Activated CD8-positive, alpha-beta memory T cell treated with anti-CD3 and anti-CD28 coated beads, Interleukin-2, amount 50 U/mL, for 24 hours (primary cell): Measurements from ENCODE around the gene NR2F1.
"Not testable (repeated sequence)": the region's sequence is repeated elsewhere in the genome, so short reads cannot be mapped to it uniquely, and the experiment has no call there.

Experiments used
- DNase-seq: peaks from one replicate; pipeline ENCODE4 v3.0.0-alpha.2; 2020; ENCODE audit errors: extremely low read depth

NR2F1 gene

DNA sequence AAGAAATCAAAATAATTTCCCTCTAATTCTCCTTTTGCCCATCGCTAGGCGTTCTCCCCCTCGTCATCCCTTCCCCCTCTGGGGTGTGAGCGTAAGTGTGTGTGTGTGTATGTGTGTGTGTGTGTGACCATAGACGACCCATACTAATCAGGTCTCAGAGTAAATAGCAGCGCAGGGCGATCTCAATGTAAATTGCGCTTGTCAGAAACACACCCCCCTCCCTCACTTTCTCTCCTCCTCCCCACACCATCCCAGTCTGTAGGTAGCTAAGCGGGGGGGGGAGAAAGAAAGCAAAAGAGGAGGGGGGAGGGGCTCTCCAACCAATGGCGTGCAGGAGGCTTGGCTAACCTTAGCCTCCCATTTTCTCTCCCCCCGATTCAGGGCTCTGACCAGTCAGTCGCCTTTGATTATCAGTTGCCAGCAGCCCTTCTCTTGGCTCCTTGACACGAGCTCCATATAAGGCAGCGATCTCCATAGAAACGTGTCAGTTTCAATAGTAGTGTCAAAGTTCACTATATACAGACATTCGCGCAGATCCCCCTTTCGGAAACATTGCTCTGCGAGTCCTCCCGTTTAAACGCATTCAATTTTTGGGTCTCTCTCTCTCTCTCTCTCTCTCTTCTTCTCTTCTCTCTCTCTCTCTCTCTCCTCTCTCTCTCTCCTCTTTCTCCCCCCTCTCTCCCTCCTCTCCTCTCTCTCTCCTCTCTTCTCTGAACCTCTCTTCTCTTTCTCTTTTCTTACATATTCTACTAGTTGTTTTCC lies at the start of gene NR2F1:
NR2F1 (plus strand) TSS at position 546 of the 762 bp plus-strand sequence. CDS start 1,802 bp downstream, outside the sequence.
- DNase-seq = no peak

DNA sequence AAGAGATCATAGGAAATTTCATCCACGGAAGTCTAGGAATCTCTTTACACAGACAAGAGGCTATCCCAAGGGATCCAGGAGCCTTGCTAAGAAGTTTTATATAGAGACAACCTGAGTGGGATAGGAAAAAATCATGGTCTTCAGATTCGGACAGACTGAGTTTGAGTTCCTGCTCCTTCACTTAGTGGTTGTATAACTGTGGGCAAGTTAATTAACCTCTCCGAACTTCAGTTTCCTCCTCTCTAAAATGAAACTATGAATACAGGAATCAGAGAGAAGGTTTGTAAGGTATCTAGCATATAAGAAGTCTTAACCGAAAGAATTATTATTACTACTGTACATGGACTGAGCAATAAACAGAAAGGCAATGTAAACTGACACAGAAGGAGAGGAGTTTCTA lies 37.1 kb upstream of the NR2F1 start:
- DNase-seq = no peak

- DNase-seq = not testable (repeated sequence)
Observed at GRCh38 chr5:93549594-93549993, 33.4 kb upstream of the NR2F1 start.

GRCh38 chr5:93557021-93557604 lies 25.9 kb upstream of the NR2F1 start:
- DNase-seq = no peak

DNA sequence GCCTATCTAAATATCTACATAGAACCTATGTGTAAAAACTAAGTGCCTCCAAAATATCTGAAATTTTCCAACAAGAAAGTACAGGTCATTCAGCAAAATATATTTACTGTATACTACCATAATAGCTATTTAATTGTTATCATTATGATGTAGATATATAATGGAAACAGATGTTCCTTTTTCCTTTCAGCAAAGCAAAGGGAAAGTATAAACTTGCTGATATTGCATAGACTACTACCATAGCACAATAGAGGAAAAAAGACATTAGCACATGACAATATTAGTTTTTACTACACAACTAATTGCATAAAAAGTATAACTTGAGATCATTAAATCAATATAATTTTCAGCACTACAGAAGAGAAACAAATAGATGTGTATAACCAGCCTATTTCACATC lies 16.9 kb upstream of the NR2F1 start:
- DNase-seq = no peak

- no peak for DNase-seq
Observed at GRCh38 chr5:93567424-93567823, 15.6 kb upstream of the NR2F1 start.

GRCh38 chr5:93569300-93570160 lies 13.5 kb upstream of the NR2F1 start:
- no peak for DNase-seq

GRCh38 chr5:93570294-93571113 lies 12.5 kb upstream of the NR2F1 start:
- DNase-seq = no peak

- DNase-seq = no peak
Observed at GRCh38 chr5:93571114-93571949, 11.7 kb upstream of the NR2F1 start.

DNA sequence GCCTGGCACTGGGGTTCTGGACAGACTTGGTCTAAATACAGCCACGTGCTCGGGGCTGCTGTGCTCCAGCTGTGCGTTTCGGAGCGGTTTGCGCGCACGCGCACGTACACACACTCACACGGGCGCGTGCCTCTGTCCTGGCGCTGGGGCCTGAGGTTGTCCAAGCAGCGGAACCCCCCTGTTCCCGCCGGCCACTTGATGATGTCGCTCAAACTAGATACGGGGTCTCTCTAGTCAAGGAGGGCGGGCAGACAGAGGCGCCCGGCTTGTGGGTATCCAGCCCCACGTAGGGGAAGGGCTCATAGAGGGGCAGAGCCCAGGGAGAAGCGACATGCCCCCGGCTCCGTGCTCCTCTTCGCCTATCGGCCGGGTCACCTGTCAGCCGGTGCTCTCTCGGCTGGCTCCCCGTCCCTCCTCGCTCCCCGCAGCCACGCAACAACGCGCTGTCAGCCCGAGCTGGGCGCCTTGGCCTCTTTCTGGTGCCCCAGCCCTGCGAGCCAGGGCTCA lies 10.9 kb upstream of the NR2F1 start:
- DNase-seq = no peak

DNA sequence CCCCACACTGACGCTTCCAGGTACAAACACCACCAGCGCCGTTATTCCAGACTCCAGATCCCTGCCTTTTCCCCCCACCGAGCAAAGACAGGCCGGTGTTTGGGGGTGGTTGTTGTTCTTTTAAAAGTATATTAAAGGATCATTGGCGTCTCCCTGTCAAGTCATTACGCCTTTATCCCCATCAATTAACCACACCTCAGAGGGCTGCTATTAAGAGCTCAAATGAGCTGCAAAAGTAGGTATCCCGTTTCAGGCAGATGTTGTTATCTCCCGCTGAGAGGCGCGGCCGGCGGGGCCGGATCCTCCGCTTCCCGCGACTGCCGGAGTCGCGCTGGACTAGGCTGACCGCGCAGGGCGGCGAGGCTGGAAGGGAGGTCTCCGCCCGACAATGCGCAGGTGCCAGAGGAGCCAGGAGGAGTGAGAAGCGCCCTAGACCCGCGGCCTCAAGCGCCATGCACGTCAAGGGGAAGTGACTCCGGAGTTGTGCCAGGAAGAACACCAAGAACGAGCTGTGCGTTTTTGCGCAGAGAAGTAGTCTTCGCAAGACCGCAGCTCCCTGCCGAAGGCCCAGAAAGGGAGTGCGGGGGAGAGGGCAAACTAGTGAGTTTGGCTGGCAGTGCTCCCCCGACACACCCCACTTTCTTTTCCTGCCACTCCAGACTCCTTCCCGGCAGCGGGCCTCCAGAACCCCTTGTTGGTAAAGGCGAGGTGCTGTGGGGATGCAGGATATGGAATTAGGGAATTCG lies 10.2 kb upstream of the NR2F1 start:
- no peak for DNase-seq

- DNase-seq = no peak
Observed at GRCh38 chr5:93573354-93574351, 9.4 kb upstream of the NR2F1 start.

DNA sequence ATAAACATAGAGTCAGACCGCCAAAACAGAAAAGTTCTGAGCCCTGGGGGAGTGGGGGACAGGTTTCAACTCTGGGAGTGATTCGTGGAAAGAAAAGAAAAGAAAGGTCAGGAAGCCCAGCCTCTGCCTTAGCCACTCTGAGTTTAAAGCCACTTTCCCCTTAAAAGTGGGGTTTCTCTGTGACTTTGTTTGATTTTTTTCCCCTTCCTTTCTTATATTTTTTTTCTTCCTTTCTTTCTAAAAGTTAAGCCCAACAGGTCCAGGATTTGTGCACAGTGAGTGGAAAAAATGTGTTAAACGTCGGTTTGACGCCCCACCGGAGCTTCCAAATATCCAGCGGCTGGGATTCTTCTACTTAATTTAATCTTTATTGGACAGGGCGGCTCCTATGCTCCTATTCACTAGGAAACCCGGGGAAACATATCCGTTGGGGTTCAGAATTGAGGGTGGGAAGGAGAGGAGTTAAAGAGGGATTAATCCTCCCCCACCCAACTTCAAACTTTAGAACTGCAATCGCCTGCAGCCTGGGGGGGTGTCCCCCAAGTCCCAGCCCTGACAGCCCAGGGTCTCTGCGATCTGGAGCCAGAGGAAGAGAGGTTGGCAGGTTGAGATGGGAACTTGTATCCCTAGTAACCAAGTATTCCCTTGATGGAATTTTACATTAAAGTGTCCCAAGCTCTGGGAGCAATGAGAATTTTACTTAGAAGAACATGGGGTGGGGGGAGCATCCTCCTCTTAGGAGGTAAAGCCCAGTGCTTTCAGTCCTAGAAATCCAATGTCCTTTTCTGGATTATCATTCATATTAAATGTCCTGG lies 8.3 kb upstream of the NR2F1 start:
- DNase-seq = no peak

DNA sequence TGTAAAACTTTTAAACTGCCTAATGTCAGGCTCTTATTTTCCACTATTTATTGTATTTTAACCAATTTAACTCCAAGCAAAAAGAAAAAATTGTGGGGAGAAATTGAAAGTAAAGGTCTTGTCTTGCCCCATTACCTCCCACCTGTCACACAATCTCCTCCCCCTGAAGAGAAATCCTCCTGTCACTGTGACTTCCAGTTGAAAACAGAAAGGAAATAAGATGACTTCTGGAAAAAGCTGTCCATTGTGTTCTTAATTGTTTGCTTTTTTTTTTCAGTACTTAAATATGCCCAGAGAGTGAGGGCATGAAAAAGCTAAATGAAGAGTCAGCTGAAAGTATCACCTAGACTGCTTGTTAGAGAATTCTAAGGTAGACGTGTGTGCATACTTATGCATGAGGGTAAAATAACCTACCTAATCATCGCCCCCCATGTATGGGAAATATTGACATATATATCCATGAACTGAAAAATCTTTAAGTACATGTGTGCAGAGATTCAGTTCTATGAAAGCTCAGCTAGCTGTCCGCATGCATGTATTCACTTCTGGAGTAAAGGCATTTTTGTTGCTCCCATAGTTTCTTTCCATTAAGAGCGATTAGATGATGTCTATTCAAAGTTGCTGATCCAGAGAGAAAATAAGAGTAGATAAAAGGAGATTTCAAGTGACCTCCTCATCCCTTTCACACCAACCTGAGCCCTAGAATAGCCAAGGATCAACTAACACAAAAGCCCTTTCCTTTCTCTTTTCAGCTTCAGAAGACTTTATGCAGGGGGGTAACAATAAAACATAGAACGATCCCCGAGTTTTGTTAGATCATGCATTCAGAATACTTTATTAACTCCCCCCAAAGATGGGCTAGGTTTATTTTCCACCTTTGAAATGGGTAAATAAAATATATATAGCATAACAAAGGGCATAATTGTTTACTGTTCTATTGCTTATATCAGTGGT lies 7.3 kb upstream of the NR2F1 start:
- DNase-seq = no peak

DNA sequence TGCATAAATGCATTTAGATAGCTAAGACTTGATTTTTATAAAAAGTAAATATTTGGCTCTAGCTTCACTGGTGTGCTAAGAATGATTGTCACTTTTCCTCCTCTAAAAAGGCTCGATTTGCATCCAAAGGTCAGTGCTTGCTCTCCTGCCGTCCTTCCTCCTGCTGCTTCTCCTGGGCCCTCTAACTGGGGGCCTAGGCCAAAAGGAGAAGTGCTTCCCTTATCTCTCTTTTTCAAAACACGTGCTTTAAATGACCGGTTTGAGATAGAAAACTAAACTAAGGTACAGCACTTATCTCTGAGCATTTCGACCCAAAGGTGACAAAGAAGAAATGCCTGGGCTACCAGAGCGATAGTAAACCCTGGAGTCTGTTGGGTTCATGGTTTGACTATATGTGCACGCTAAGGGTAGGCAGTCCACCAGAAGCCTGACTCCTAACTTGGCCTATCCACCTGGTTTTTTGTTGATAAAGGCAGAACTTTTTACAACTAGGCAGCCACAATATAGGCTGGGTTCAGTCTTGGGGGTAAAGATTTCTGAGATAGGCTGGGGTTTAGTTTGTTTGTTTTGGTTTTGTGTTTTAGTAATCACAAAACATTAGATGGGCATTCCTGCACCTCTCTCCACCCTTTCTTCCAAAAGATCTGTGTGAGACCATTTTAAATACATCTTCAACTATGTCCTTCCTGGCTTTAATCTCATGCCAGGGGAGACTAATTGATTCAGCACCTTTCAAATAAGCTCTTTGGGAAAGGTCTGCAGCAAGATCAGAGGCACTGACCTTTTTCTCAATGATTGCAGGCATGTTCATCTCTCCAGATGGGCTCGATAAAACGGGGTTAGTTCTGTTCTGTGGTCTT lies 5.8 kb upstream of the NR2F1 start:
- DNase-seq = no peak
